Right forelimb (tissue), 1 donor: ENCODE data around the gene RMDN2.

ENCODE experiments used
- DNase-seq: peaks from one replicate; pipeline ENCODE4 v3.0.0-alpha.2; 2018

Gene RMDN2

DNA sequence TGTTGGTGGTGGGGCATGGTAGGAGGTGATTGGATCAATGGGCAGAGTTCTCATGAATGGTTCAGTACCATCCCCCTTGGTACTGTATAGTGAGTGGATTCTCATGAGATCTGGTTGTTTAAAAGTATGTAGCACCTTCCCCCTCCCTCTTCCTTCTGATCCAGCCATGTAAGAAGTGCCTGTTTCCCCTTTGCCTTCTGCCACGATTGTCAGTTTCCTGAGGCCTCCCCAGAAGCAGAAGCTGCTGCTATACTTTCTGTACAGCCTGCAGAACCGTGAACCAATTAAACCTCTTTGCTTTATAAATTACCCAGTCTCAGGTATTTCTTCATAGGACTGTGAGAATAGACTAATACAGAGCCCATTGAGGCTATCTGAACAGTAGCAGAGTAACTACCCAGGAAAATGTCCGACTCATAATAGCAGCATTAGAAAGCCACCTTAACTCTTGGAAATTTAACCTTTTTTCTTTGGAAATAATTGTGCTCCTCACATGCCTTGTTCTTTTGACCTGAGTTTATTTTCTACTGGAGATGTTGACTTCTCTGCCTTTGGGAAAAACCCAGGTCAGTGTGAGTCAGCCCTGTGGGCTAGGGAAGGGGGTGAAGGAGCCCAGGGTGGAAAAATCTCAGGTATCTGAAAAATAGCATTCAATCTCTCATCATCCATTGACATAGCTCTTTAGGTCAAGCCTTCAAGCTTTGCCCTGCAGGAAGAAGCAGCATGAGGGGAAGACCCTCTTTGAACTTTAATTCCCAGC, 132.7 kb downstream of the RMDN2 start:
- DNase-seq = no peak

DNA sequence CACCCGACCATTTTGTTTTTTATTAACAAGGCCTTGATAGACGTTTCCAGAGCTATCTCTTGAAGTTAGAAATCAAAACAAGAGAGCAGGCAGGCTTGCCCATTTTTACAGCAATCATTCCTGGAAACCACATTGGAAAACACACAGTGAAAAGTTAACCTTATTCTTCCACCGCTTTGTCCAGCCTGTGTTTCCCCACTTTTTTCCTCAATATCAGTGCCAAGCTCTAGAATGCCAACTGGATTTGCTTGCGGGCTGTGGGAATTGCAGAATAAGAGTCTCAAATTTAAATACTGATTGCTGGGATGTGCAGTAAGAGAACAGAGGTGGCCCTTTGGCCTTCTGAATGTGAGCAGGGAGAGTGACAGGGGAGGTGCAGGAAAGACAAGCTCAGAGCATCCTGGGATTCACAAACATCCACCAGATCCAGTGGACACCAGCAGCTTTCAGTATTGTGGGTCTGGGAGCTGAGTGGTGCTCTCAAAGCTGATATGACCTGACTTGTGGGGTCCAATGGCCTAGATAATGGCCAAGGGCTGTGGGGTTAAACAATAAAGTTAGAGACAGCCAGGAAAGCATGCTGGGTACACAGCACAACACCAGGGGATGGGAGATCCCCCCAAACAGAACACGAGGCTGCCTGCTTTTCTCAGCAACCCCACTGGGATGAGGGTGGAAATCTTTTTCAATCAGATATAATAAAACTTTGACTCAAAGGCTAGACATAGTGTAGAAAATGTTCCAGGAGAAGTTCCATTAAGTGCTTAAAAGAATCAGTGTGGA, 135.3 kb downstream of the RMDN2 start:
- DNase-seq = no peak

DNA sequence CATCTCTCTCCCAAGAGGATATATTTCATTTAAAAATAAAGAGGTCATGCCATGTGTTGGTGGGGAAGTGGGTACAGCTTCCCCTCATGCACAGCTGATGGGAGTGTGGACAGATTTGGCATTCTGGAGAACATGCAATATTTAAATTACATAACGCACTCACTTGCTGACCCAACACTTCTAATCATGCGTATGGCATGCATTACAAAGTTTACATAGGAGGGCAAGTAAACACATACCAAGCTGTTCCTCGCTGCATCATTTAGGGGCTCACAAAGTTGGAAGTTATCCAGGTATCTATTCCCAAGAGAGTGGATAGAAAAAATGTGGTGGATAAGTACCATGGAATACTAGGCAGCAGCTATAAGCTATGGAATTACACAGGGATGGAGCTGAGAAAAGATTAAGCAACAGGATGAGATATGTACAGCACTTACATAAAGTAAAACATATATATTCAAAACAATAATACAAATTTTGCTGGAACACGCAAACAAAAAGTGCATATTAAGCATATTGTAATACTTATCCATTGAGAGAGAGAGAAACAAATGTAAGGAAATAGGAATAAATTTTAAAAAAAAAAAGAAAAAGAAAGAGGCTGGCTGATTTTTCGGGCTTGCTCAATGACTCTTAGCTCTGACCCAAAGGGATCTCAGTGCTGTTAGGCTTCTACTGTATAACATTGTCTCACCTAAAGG, 139.9 kb downstream of the RMDN2 start:
- no peak for DNase-seq

DNA sequence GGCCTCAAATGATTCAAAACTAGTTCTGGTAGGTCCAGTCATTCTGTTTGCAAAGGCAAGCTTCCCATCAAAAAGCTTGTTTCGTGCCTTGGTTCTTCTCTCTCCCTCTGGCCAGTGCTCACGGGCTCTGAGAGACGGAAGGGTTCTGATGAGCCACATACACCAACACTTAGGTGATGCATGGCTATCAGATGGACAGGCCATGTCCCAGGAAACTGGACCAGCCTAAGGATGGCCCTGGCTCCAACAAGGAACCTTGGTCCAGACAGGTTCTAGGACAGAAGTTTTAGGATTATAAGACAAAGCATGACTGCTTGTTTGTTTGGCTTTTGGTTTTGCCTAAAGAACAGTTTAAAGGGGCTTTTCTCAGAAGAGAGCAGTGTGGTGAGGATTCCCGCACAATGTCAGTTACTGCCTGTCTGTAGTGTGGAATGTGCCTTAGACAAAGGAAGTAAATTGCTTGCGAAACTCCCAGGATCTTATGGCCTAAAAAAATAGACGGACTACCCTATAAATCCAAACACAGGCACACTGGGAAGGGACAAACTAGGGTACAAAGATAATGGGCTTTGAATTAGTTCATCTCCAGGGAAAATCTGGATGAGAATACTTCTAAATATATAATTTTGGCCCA, 140.5 kb downstream of the RMDN2 start:
- DNase-seq = no peak

DNA sequence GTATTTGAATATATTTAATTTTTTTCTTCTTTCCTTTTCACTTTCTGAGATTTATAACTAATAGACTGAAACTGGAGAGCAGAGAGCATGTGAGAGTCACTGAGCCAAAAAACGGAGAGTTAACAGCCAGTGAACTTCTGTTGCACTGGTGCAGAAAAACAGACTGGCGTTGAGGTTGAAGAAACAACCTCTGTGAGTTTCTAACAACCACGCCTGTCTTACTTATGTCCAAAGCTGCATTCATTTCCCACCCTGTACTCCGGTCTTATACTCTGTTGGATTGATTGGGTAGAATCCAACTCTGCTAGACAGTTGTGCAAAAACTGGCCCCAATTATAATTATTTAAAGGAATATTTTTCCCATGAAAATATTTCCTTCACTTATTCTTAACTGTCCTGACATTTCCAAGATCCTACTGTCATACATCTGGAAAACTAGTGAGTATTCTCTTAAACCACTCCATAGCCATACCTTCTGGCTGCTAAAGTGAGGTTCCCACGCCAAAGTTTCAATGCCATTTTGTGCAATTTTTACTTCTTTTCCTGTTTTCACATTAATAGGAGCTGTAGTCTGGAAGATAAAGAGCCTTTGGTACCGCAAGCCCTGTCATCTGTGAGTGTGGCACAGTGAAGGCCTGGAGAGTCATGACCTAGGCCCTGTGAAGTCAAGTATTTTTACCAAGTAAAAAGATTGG, 141.5 kb downstream of the RMDN2 start:
- no peak for DNase-seq
